HCT116 (cell line): ENCODE data around the gene NCAN. TPM values are rescaled to one million over a fixed set of nuclear protein-coding genes. Genes with fewer than 3 reads are reported as not detected.

ENCODE experiments used
- ATAC-seq: fragments of 200-7000 bp; cut with Tn5 transposase; 2 replicates; pipeline ENCODE4 v1.9.1; 2020; ENCODE audit warnings: mild to moderate bottlenecking, moderate library complexity
- BruUV-seq: library from RNA; stranded (reverse); fragments of 400-500 nt; replicated peaks from 2 replicates; lab custom pipeline; 2021; lab: Mats Ljungman, UMichigan
- CTCF ChIA-PET: fragments of 300-600 bp; sonication (Branson Sonifier 250); formaldehyde crosslinking; loops from one replicate; lab custom pipeline; 2021; ENCODE audit warnings: antibody characterized with exemption; lab: Charles Lee
- POLR2A ChIA-PET: fragments of 300-600, 350-600 bp; sonication (Branson Sonifier 250); formaldehyde crosslinking; loops from one replicate; lab custom pipeline; 2021; ENCODE audit warnings: antibody characterized with exemption; lab: Charles Lee
- RAD21 ChIA-PET, 2 experiments: fragments of 300-600 bp; sonication (Branson Sonifier 250); formaldehyde crosslinking; loops; one replicate each; lab custom pipeline; 2023; ENCODE audit warnings: low total read pairs in 2 of 2; ENCODE audit not compliant: uncharacterized antibody in 2 of 2, unreplicated experiment in 2 of 2, low non-redundant PET in 1 of 2; lab: Charles Lee
- DNase-seq: peaks from one replicate; pipeline ENCODE4 v3.0.0-alpha.2; 2010; ENCODE audit warnings: low read depth, low spot score
- H2AFZ ChIP-seq: fragments of 200-600 bp; shearing (Covaris generic), sonication (generic); 2 replicates; pipeline ENCODE4 v1.6.1; 2017; ENCODE audit warnings: low read depth, mixed run types, mixed read lengths, antibody characterized with exemption, low read length; ENCODE audit not compliant: poor library complexity, severe bottlenecking
- H3K27ac ChIP-seq: 2 replicates; pipeline ENCODE4 v1.5.1; 2012; ENCODE audit warnings: low read depth, low read length
- H3K27me3 ChIP-seq: fragments of 200-600 bp; sonication (generic); 2 replicates; pipeline ENCODE4 v1.6.1; 2016; ENCODE audit warnings: mixed run types, low read length, mixed read lengths; ENCODE audit not compliant: insufficient read depth
- H3K36me3 ChIP-seq, 2 experiments: fragments of 200-500 bp in 1 of 2; fragments of 200-600 bp in 1 of 2; sonication (Bioruptor generic) in 1 of 2; sonication (generic) in 1 of 2; 2 replicates each; pipeline versions ENCODE4 v1.5.1 to v1.6.1; 2014 to 2016; ENCODE audit warnings: low read length in 2 of 2, inconsistent platforms in 1 of 2, mixed read lengths in 1 of 2, mixed run types in 1 of 2; ENCODE audit not compliant: insufficient read depth in 2 of 2, control insufficient read depth in 1 of 2
- H3K4me1 ChIP-seq, 2 experiments: fragments of 200-600 bp in 1 of 2; sonication (generic) in 1 of 2; 2 replicates each; pipeline versions ENCODE4 v1.5.1 to v1.6.1; 2012 to 2017; ENCODE audit warnings: low read length in 2 of 2, inconsistent platforms in 1 of 2, mild to moderate bottlenecking in 1 of 2, mixed read lengths in 1 of 2, mixed run types in 1 of 2, moderate library complexity in 1 of 2; ENCODE audit not compliant: insufficient read depth in 2 of 2, control insufficient read depth in 1 of 2
- H3K4me2 ChIP-seq: fragments of 200-600 bp; sonication (generic); 2 replicates; pipeline ENCODE4 v1.6.1; 2017; ENCODE audit warnings: mixed run types, low read length, mixed read lengths
- H3K4me3 ChIP-seq, 2 experiments: fragments of 200-600 bp in 1 of 2; sonication (generic) in 1 of 2; replicated peaks in 1 of 2; 2 replicates each; pipeline ENCODE4 v1.5.1; 2011 to 2016; ENCODE audit warnings: low read length in 2 of 2, control low read depth in 1 of 2, low read depth in 1 of 2, mild to moderate bottlenecking in 1 of 2, mixed read lengths in 1 of 2, mixed run types in 1 of 2
- H3K79me2 ChIP-seq: fragments of 200-600 bp; sonication (generic); 2 replicates; pipeline ENCODE4 v1.6.1; 2017; ENCODE audit warnings: mild to moderate bottlenecking, mixed run types, low read length, moderate library complexity, mixed read lengths; ENCODE audit not compliant: insufficient read depth
- H3K9ac ChIP-seq: fragments of 200-600 bp; sonication (generic); 2 replicates; pipeline ENCODE4 v1.6.1; 2016; ENCODE audit warnings: low read length, mixed read lengths
- H3K9me2 ChIP-seq: fragments of 200-600 bp; sonication (generic), shearing (Covaris generic); 2 replicates; pipeline ENCODE4 v1.6.1; 2017; ENCODE audit warnings: mixed run types, mild to moderate bottlenecking, moderate library complexity; ENCODE audit not compliant: insufficient read depth
- H3K9me3 ChIP-seq, 2 experiments: fragments of 200-500 bp in 1 of 2; fragments of 200-600 bp in 1 of 2; sonication (Bioruptor generic) in 1 of 2; sonication (generic) in 1 of 2; 2 replicates each; pipeline ENCODE4 v1.6.1; 2014 to 2017; ENCODE audit warnings: low read length in 2 of 2, mixed read lengths in 2 of 2, inconsistent platforms in 1 of 2, low read depth in 1 of 2, mild to moderate bottlenecking in 1 of 2, mixed run types in 1 of 2, moderate library complexity in 1 of 2; ENCODE audit not compliant: control insufficient read depth in 1 of 2, insufficient read depth in 1 of 2
- H4K20me1 ChIP-seq: fragments of 200-600 bp; sonication (generic), shearing (Covaris generic); 2 replicates; pipeline ENCODE4 v1.6.1; 2017; ENCODE audit warnings: mixed run types, mild to moderate bottlenecking, moderate library complexity; ENCODE audit not compliant: insufficient read depth
- CBX3 ChIP-seq: IDR thresholded peaks from 2 replicates; pipeline ENCODE4 v1.6.1; 2012; ENCODE audit warnings: low read depth
- CEBPB ChIP-seq: IDR thresholded peaks from 2 replicates; pipeline ENCODE4 v1.6.1; 2012; ENCODE audit warnings: low read depth
- CTCF ChIP-seq, 3 experiments: fragments of 200-600 bp in 1 of 3; sonication (generic) in 1 of 3; IDR thresholded peaks in 2 of 3; conservative IDR thresholded peaks in 1 of 3; 2 replicates each; pipeline ENCODE4 v1.5.1; 2012 to 2017; ENCODE audit warnings: low read depth in 2 of 3, low read length in 2 of 3, antibody characterized with exemption in 1 of 3, borderline replicate concordance in 1 of 3, control low read depth in 1 of 3, mild to moderate bottlenecking in 1 of 3, mixed read lengths in 1 of 3, mixed run types in 1 of 3, moderate library complexity in 1 of 3; ENCODE audit not compliant: insufficient read depth in 1 of 3
- EGR1 ChIP-seq: IDR thresholded peaks from 2 replicates; pipeline ENCODE4 v1.6.1; 2012; ENCODE audit warnings: low read depth
- EZH2 ChIP-seq: fragments of 200-600 bp; sonication (generic); IDR thresholded peaks from 2 replicates; pipeline ENCODE4 v1.6.1; 2017; ENCODE audit warnings: antibody characterized with exemption, mixed run types
- FOSL1 ChIP-seq: IDR thresholded peaks from 2 replicates; pipeline ENCODE4 v1.6.1; 2012; ENCODE audit warnings: low read depth
- POLR2A ChIP-seq: IDR thresholded peaks from 2 replicates; pipeline ENCODE4 v1.7.0; 2011; ENCODE audit warnings: borderline replicate concordance; ENCODE audit not compliant: insufficient read depth, insufficient read length; ENCODE audit errors: extremely low read depth
- POLR2AphosphoS5 ChIP-seq: IDR thresholded peaks from 2 replicates; pipeline ENCODE4 v1.6.1; 2011; ENCODE audit warnings: mild to moderate bottlenecking, low read depth, low read length, moderate library complexity
- RAD21 ChIP-seq: IDR thresholded peaks from 2 replicates; pipeline ENCODE4 v1.6.1; 2012; ENCODE audit warnings: low read depth, mild to moderate bottlenecking
- SP1 ChIP-seq: IDR thresholded peaks from 2 replicates; pipeline ENCODE4 v1.6.1; 2012; ENCODE audit warnings: low read depth
- SRF ChIP-seq: IDR thresholded peaks from 2 replicates; pipeline ENCODE4 v1.6.1; 2012; ENCODE audit warnings: low read depth
- TCF7L2 ChIP-seq: IDR thresholded peaks from 2 replicates; pipeline ENCODE4 v1.7.0; 2011; ENCODE audit warnings: borderline replicate concordance, inconsistent platforms; ENCODE audit not compliant: insufficient read depth, insufficient read length; ENCODE audit errors: extremely low read depth
- YY1 ChIP-seq: IDR thresholded peaks from 2 replicates; pipeline ENCODE4 v1.6.1; 2011; ENCODE audit warnings: low read length, low read depth, moderate library complexity, mild to moderate bottlenecking; ENCODE audit not compliant: insufficient replicate concordance; ENCODE audit errors: extremely low read depth
- ZNF274 ChIP-seq: fragments of 200-500 bp; sonication (Bioruptor generic); IDR thresholded peaks from 2 replicates; pipeline ENCODE4 v1.6.1; 2014; ENCODE audit warnings: mild to moderate bottlenecking, low read depth, low read length, inconsistent platforms
- intact Hi-C: fragments of 100-400 bp; cut with micrococcal nuclease; formaldehyde crosslinking; loops from 2 replicates; pipeline ENCODE4 v1.10.0; 2022
- total RNA-seq: library from RNA; stranded (reverse); gene quantifications from one replicate; pipeline ENCODE4 v1.2.1, GENCODE V29; 2021; ENCODE audit not compliant: unreplicated experiment
- TF ChIP-seq, protein P1 (sequence below): IDR thresholded peaks from 2 replicates; pipeline ENCODE4 v1.6.1; 2011; ENCODE audit warnings: mild to moderate bottlenecking, low read length, moderate library complexity; ENCODE audit not compliant: insufficient replicate concordance; ENCODE audit errors: extremely low read depth

The NCAN gene
- total RNA-seq, 1 experiment from 2014 or later: 0.07 TPM

GRCh38 chr19:19179548-19180441 lies 32.0 kb upstream of the NCAN start:
- ChIA-PET RAD21 (no interaction called here), CTCF (no interaction called here), POLR2A (no interaction called here)
- Histone ChIP-seq H3K9me2 (no peaks in the 10 kb centered on the region), H3K4me3 (no peak overlapping the region), H2AFZ (no peak overlapping the region), H3K79me2 (no peaks in the 10 kb centered on the region), H3K4me2 (no peak overlapping the region), H3K27ac (no peak overlapping the region), H3K9ac (no peak overlapping the region), H3K9me3 (no peaks in the 10 kb centered on the region), H3K4me1 (no peaks in the 10 kb centered on the region), H4K20me1 (no peaks in the 10 kb centered on the region), H3K36me3 (peaks cover 0 to 9% of the 10 kb centered on the region in 2 experiments; a peak in 1 of 4 replicates), H3K27me3 (no peaks in the 10 kb centered on the region)
- TF ChIP-seq EGR1 (no peak), YY1 (no peak), EZH2 (no peak), TCF7L2 (no peak)
- intact Hi-C loops: no loop called here
- DNase-seq (no peak), ATAC-seq (no peak)
- BruUV-seq: TSS peak; percentile 35

DNA sequence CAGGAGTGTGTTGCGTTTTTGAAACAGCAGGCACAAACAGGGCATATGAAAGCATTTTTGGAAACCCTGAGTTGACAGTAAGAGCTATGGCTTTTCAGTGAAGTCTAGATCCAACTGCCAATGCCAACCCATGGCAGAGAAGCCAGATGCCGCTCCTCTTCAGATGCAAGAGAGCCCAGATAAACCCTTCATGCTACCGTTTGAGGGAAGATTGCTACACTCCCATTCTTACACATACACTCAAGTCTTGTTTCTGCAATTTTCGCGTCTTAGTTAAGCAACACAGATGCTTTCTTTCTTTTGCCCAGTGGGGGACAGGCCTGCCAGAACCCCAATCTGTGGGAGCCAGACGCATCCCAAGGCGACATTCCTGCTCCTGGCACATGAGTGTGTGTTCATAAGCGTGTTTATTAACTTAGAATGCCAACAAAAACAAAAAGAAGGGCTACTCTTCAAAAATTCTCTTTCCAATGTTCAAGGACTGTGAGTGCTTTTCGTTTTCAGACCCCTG lies 30.2 kb upstream of the NCAN start:
- TF ChIP-seq CBX3 (no peak), POLR2A (no peak), TCF7L2 (no peak), SP1 (no peak), POLR2AphosphoS5 (no peak), SRF (no peak), YY1 (no peak), FOSL1 (no peak), CTCF (IDR thresholded peaks at IDR 0.05 in 2 of 3, conservative IDR thresholded peaks at IDR 0.05 in 1 of 3; ENCODE audit: borderline replicate concordance in 1 of 3, insufficient read depth in 1 of 3, low read depth in 2 of 3, low read length in 2 of 3) (no peak), RAD21 (no peak), CEBPB (no peak), ZNF274 (no peak)
- TF ChIP-seq, protein P1, sequence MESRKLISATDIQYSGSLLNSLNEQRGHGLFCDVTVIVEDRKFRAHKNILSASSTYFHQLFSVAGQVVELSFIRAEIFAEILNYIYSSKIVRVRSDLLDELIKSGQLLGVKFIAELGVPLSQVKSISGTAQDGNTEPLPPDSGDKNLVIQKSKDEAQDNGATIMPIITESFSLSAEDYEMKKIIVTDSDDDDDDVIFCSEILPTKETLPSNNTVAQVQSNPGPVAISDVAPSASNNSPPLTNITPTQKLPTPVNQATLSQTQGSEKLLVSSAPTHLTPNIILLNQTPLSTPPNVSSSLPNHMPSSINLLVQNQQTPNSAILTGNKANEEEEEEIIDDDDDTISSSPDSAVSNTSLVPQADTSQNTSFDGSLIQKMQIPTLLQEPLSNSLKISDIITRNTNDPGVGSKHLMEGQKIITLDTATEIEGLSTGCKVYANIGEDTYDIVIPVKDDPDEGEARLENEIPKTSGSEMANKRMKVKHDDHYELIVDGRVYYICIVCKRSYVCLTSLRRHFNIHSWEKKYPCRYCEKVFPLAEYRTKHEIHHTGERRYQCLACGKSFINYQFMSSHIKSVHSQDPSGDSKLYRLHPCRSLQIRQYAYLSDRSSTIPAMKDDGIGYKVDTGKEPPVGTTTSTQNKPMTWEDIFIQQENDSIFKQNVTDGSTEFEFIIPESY: no peak
- CTCF ChIA-PET: no interaction called here
- Histone ChIP-seq H3K27me3 (no peaks in the 10 kb centered on the region), H3K36me3 (peaks cover 0 to 12% of the 10 kb centered on the region in 2 experiments; a peak in 1 of 4 replicates), H3K9ac (no peak overlapping the region), H4K20me1 (no peaks in the 10 kb centered on the region), H3K79me2 (0 out of 2 replicates have a peak, but pooled peaks cover 3% of the 10 kb centered on the region), H3K9me2 (no peaks in the 10 kb centered on the region), H3K4me1 (peaks cover 0 to 10% of the 10 kb centered on the region in 2 experiments; a peak in 3 of 4 replicates), H3K9me3 (no peaks in the 10 kb centered on the region), H3K4me2 (no peak overlapping the region), H3K27ac (no peak overlapping the region), H3K4me3 (no peak overlapping the region), H2AFZ (no peak overlapping the region)
- POLR2A ChIA-PET: interaction anchor here (0.8 kb wide), 1 partner anchor 8 kb away, joined by 3 read pairs; no protein-coding TSS in a partner anchor
- RAD21 ChIA-PET: no interaction called here
- intact Hi-C loops: no loop called here
- ATAC-seq: no peak
- no TSS peak for BruUV-seq
- DNase-seq: no peak
